ENCODE data around the gene EWSR1. TPM values are rescaled to one million over a fixed set of nuclear protein-coding genes. Genes with fewer than 3 reads are reported as not detected.
"Not testable (repeated sequence)": the region's sequence is repeated elsewhere in the genome, so short reads cannot be mapped to it uniquely, and the experiment has no call there.

The EWSR1 gene
- total RNA-seq, 2 experiments from 2014 or later: 274 to 303 TPM

DNA sequence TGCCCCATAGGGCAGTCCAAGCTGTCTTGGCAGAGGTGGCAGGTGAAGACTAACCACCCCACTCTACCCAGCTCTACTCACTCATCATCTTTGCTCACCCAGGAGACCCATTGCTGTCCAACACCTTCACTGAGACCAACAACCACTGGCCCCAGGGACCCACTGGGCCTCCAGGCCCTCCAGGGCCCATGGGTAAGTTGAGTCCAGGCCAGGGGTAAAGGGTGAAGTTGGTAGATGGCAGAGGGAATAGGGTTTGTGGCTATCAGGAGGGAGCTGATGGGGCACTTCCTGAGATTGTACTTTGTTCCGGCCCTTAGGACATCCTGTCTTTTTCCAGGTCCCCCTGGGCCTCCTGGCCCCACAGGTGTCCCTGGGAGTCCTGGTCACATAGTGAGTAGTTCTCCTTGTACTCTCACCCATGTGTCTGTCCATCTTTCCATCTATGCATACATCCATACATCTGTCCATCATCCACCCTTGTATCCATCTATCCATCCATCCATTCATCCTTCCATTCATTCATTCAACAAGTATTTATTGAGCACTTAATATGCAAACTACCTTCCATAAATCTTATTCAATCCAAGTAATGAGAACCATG, 34.7 kb upstream of the EWSR1 start:
- H3K9me3 Mint-ChIP-seq: peaks cover 4% of the 10 kb centered on the region
- no peak overlapping the region for H3K27ac Mint-ChIP-seq
- CTCF ChIA-PET: no interaction called here
- no peaks in the 10 kb centered on the region for H3K27me3 Mint-ChIP-seq (ENCODE audit: low read depth)
- no peak for DNase-seq
- H3K36me3 Mint-ChIP-seq (ENCODE audit: low read depth): no peaks in the 10 kb centered on the region
- intact Hi-C loops (cut with micrococcal nuclease): no loop called here
- no peaks in the 10 kb centered on the region for H3K4me1 Mint-ChIP-seq (ENCODE audit: low read depth)
- H3K4me3 Mint-ChIP-seq: no peak overlapping the region

DNA sequence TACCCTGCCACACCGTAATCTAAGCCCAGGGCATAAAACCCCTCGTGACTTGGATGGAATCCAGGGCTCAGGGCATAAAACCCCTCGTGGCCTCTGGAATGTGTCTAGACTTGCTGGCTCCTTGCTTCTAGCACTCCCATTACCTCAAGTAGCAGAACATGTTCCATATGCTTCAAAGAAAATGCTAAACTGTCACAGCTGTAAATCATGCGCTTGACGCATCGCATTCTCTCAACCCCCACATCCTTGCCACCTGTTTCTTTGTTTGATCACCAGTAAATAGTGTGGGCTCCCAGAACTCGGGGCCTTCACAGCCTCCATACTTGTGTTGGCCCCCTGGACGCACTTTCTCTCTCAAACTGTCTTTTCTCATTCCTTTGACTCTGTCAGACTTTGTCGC, 27.6 kb upstream of the EWSR1 start:
- H3K4me1 Mint-ChIP-seq (ENCODE audit: low read depth); H3K36me3 Mint-ChIP-seq (ENCODE audit: low read depth); H3K27me3 Mint-ChIP-seq (ENCODE audit: low read depth); DNase-seq; CTCF ChIA-PET; H3K4me3 Mint-ChIP-seq; H3K27ac Mint-ChIP-seq; intact Hi-C loops (cut with micrococcal nuclease): not testable (repeated sequence)
- H3K9me3 Mint-ChIP-seq: peaks cover 12% of the 10 kb centered on the region

DNA sequence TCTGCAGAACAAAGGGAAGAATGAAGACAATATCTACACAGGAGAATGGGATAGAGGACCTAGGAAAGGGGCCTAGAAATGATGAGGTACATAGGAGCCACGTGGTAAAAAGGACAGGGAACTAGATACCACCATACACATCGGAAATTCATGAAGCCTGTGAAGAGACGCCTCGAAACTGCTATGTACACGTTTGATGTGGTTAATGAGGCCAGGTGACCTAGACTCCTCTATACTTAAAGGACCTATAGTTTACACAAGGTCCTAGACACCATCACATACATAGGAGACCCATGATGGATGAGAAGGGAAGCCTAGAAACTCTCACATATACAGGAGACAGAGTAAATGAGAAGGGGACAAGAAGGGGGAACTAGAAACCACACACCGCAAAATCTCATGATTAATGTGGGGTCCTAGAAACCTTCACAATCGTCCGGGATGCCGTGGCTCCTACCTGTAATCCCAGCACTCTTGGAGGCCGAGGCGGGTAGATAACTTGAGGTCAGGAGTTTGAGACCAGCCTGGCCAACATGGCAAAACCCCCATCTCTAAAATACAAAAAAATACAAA, 24.1 kb upstream of the EWSR1 start:
- Mint-ChIP-seq H3K4me3 (no peak overlapping the region), H3K4me1 (ENCODE audit: low read depth) (peaks cover 2% of the 10 kb centered on the region), H3K27me3 (ENCODE audit: low read depth) (peaks cover 5% of the 10 kb centered on the region), H3K36me3 (ENCODE audit: low read depth) (peaks cover 1% of the 10 kb centered on the region), H3K9me3 (peaks cover 12% of the 10 kb centered on the region), H3K27ac (no peak overlapping the region)
- DNase-seq: no peak
- intact Hi-C loops (cut with micrococcal nuclease): loop anchor here (2.0 kb wide), 2 partner anchors 89 to 389 kb away; no protein-coding TSS in a partner anchor
- CTCF ChIA-PET: interaction anchor here (1.3 to 2.2 kb wide), 2 partner anchors 60 to 90 kb away, joined by 3 to 12 read pairs; no protein-coding TSS in a partner anchor

DNA sequence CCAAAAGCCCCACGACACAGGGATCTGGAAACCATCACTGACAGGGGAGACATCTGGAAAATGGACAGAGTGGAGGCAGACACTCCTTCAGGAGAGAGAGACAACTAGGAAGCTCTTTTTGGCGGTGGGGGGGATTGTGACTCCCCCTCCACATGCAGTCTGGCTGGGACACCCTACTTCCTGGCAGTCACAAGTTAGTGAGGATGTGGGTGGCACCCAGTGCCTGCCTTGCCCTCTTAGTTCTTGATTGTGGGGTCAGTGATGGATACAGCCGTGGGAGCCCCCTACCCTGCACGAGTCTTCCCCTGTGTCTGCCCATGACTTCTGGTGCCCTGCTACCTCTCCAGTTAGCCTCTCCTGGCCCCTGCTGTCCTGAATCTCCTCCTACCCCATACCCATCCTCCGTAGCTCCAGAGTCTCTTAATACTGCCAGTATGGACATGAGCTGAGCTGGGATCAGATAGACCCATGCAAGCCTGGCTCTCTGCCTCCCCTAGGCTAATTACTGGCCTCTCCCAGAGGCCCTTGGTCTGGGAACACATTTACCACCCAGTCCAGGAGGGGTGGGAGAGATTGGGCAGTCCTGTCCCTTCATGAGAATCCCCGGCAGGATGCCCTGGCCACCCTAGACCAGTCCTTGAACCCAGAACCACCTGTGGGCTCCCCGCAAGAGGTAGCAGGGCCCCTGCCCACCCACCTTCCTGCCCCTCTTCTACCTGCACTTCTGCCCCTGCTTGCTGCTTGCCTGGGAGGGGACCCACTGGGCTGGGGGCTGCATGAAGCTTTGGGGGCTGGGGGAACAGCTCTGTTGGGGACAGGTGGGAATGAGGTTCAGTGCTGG, 23.1 kb upstream of the EWSR1 start:
- CTCF ChIA-PET: interaction anchor here (0.6 to 2.2 kb wide), 32 partner anchors 9 to 644 kb away, joined by 3 to 13 read pairs (median 4); partner anchors contain the start of gene EMID1
- H3K36me3 Mint-ChIP-seq (ENCODE audit: low read depth): peaks cover 1% of the 10 kb centered on the region

DNA sequence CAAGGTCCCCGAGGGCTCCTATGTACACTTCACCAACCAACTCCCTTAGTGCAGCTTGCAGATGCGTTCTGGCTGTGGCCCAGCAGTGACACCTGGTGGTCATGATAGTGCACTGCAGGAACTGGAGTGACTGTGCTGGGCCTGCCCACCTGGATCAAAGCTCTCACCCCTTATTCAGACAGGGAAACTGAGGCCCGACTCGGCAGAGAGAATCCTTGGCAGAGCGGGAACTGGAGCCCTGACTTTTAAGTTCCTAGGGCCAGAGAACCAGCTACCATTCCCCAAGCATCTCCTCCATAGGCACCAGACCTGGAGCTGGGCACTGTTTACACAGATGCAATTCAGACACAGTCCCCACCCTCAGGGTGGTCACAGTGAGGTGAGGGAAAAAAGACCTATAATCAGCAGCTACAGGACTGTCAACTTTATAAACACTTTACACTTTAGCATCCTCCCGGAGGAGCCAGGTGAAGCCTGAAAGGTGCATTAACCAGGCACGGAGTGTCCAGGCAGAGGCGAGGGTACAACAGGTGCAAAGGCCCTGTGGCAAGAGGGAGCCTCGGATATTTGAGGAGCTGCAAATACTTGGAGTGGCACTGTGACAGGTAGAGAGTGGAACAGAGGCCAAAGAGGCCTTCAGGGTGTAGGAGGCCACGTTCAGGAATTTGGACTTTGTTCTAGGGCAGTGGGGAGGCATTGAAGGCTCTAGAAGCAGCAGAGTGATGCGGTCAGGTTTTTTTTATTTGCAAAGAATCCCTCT, 22.3 kb upstream of the EWSR1 start:
- CTCF ChIA-PET: interaction anchor here (0.5 to 2.2 kb wide), 37 partner anchors 9 to 1318 kb away, joined by 3 to 13 read pairs (median 3); partner anchors contain the start of gene EMID1
- intact Hi-C loops (cut with micrococcal nuclease): loop anchor here (1.0 to 5.0 kb wide), 6 partner anchors 44 to 646 kb away; no protein-coding TSS in a partner anchor
- peak; percentile 80 for DNase-seq
- H3K4me3 Mint-ChIP-seq: no peak overlapping the region
- H3K9me3 Mint-ChIP-seq: peaks cover 3% of the 10 kb centered on the region
- H3K36me3 Mint-ChIP-seq (ENCODE audit: low read depth): no peaks in the 10 kb centered on the region
- no peak overlapping the region for H3K27ac Mint-ChIP-seq
- H3K4me1 Mint-ChIP-seq (ENCODE audit: low read depth): peaks cover 2% of the 10 kb centered on the region
- peaks cover 5% of the 10 kb centered on the region for H3K27me3 Mint-ChIP-seq (ENCODE audit: low read depth)

More for the DNA sequence above, 23.1 kb upstream of the EWSR1 start:
- peaks cover 7% of the 10 kb centered on the region for H3K9me3 Mint-ChIP-seq
- H3K4me3 Mint-ChIP-seq: no peak overlapping the region
- DNase-seq: no peak
- H3K4me1 Mint-ChIP-seq (ENCODE audit: low read depth): peaks cover 2% of the 10 kb centered on the region
- H3K27me3 Mint-ChIP-seq (ENCODE audit: low read depth): peaks cover 5% of the 10 kb centered on the region
- intact Hi-C loops (cut with micrococcal nuclease): loop anchor here (1.0 to 5.0 kb wide), 6 partner anchors 43 to 645 kb away; no protein-coding TSS in a partner anchor
- no peak overlapping the region for H3K27ac Mint-ChIP-seq

DNA sequence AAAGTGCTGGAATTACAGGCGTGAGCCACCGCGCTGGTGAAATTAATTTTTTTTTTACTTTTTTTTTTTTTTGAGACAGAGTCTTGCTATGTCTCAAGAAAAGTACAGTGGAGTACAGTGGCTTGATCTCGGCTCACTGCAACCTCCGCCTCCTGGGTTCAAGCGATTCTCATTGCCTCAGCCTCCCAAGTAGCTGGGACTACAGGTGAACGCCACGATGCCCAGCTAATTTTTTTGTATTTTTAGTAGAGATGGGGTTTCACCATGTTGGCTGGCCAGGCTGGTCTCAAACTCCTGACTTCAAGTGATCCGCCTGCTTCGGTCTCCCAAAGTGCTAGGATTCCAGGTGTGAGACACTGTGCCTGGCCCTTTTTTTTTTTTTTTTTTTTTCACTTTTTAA, 20.2 kb upstream of the EWSR1 start:
- H3K4me3 Mint-ChIP-seq; DNase-seq; H3K9me3 Mint-ChIP-seq; H3K27ac Mint-ChIP-seq; H3K4me1 Mint-ChIP-seq (ENCODE audit: low read depth); H3K36me3 Mint-ChIP-seq (ENCODE audit: low read depth); H3K27me3 Mint-ChIP-seq (ENCODE audit: low read depth): not testable (repeated sequence)
- intact Hi-C loops (cut with micrococcal nuclease): loop anchor here (5.0 kb wide), 1 partner anchor 206 kb away; no protein-coding TSS in a partner anchor
- CTCF ChIA-PET: interaction anchor here (0.6 to 2.1 kb wide), 3 partner anchors 19 to 133 kb away, joined by 3 to 7 read pairs (median 5); no protein-coding TSS in a partner anchor

DNA sequence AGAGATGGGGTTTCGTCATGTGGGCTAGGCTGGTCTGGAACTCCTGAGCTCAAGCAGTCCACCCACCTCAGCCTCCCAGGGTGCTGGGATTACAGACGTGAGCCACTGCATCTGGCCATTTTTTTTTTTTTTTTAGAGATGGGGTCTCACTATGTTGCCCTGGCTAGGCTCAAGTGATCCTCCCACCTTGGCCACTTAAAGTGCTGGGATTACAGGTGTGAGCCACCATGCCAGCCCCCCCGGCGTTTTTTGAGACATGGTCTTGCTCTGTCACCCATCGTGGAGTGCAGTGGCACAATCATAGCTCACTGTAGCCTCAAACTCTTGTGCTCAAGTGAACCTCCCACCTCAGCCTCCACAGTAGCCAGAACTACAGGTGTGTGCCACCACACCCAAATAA, 16.8 kb upstream of the EWSR1 start:
- no peaks in the 10 kb centered on the region for H3K36me3 Mint-ChIP-seq (ENCODE audit: low read depth)
- no peak overlapping the region for H3K4me3 Mint-ChIP-seq
- no peaks in the 10 kb centered on the region for H3K9me3 Mint-ChIP-seq
- H3K27ac Mint-ChIP-seq: no peak overlapping the region
- no peaks in the 10 kb centered on the region for H3K4me1 Mint-ChIP-seq (ENCODE audit: low read depth)
- peaks cover 3% of the 10 kb centered on the region for H3K27me3 Mint-ChIP-seq (ENCODE audit: low read depth)
- no peak for DNase-seq
- intact Hi-C loops (cut with micrococcal nuclease): no loop called here
- CTCF ChIA-PET: interaction anchor here (0.7 kb wide), 1 partner anchor 306 kb away, joined by 5 read pairs; no protein-coding TSS in a partner anchor

DNA sequence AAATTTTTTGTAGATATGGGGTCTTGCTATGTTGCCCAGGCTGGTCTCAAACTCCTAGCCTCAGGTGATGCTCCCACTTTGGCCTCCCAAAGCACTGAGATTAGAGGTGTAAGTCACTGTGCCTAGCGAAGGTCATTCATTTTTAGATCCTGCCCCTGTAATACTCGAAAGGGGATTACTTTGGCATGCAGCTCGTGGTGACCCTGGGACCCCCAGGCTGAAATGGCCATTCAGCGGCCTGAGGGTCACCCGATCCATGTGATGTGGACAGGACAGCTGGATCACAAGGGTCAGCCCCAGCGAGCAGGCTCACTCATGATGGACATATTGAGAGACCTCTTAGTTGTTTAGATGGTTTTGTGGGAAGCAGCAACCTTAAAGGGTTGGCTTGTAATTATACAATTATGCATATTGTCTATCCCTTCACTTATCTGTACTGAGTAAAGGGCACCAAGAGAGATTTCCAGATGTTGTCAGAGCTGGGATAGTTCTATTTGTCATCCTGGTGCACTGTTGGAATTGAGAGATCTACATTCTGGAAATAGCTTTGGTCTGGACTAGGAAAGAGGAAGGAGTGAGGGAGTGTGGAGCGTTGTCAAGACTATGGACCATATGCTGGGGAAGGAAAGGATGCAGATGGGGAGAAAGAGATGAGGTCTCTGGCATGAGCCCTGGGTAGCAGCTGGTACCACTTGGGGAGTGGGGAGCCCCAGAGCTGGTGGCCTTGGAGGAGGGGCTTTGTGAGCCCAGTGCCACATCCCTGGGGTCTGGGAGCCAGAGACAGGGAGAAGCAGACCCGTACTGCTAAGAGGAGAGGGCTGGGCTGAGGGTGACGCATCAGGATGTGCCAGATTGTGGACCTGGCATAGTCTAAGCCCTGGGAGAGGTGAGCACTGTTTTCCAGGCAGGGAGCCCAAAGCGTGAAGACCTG, 15.8 kb upstream of the EWSR1 start:
- H3K27ac Mint-ChIP-seq: no peak overlapping the region

DNA sequence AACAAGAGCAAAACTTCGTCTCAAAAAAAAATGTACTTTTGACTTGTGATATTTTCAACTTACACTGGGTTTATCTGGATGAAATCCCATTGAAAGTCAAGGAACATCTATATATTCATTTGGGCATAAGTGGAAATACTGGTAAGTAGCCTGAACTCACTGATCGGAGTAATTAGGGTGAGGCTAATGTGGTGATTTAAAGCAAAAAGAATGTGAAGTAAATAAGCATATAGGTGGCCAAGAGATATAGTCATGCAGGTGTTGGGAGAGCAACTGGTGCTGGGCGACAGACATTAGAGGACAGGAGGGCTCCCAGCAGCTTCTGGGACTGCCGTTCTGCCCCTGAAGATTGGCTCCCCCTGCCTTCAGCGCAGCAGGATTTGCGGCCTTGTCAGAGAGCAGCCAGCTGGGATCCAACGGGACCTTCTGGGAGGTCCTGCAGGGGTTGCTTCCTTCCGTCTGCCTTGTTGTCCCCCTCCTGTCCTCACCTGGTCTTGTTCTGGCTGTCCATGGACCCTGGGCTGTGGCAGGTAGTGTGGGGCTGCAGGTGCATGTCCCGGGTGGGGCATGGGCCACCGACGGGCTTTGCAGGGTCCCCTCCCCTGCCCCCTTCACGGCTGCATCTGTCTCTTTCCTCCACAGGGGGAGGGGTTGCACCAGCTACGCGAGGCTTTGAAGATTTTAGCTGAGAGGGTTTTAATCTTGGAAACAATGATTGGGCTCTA, 14.3 kb upstream of the EWSR1 start:
- Mint-ChIP-seq H3K27ac (no peak overlapping the region), H3K4me3 (no peak overlapping the region), H3K9me3 (no peaks in the 10 kb centered on the region), H3K4me1 (ENCODE audit: low read depth) (no peaks in the 10 kb centered on the region), H3K36me3 (ENCODE audit: low read depth) (no peaks in the 10 kb centered on the region), H3K27me3 (ENCODE audit: low read depth) (peaks cover 3% of the 10 kb centered on the region)
- CTCF ChIA-PET: interaction anchor here (2.0 kb wide), 1 partner anchor 8 kb away, joined by 8 read pairs; no protein-coding TSS in a partner anchor
- DNase-seq: no peak
- intact Hi-C loops (cut with micrococcal nuclease): no loop called here

More for the DNA sequence above, 15.8 kb upstream of the EWSR1 start:
- DNase-seq: no peak
- Mint-ChIP-seq H3K27me3 (ENCODE audit: low read depth) (peaks cover 3% of the 10 kb centered on the region), H3K4me3 (no peak overlapping the region), H3K36me3 (ENCODE audit: low read depth) (no peaks in the 10 kb centered on the region), H3K4me1 (ENCODE audit: low read depth) (no peaks in the 10 kb centered on the region), H3K9me3 (no peaks in the 10 kb centered on the region)
- intact Hi-C loops (cut with micrococcal nuclease): no loop called here
- CTCF ChIA-PET: interaction anchor here (0.7 kb wide), 1 partner anchor 307 kb away, joined by 5 read pairs; no protein-coding TSS in a partner anchor

DNA sequence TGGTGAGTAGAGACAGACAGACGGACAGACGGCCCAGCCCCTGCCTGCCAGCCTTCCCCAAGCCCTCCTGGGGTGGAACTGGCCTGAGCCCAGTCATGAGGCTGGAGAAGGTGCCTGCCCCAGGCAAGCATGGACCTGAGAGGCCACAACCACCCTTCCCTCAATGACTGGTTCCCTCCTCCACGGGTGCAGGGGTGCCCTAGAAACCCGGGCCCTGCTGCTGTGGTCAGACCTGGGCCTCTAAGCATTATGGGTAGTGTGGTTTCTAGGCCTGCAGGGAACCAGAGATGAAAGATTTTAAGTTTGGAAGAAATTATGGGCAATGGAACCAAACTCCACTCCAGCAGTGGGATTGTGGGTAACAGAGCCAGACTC, 13.8 kb upstream of the EWSR1 start:
- H3K4me1 Mint-ChIP-seq (ENCODE audit: low read depth): no peaks in the 10 kb centered on the region
- peaks cover 3% of the 10 kb centered on the region for H3K27me3 Mint-ChIP-seq (ENCODE audit: low read depth)
- H3K36me3 Mint-ChIP-seq (ENCODE audit: low read depth): no peaks in the 10 kb centered on the region
- CTCF ChIA-PET: interaction anchor here (2.0 kb wide), 1 partner anchor 9 kb away, joined by 8 read pairs; no protein-coding TSS in a partner anchor
- DNase-seq: no peak
- no peak overlapping the region for H3K4me3 Mint-ChIP-seq
- no peak overlapping the region for H3K27ac Mint-ChIP-seq
- no peaks in the 10 kb centered on the region for H3K9me3 Mint-ChIP-seq
- intact Hi-C loops (cut with micrococcal nuclease): no loop called here

All from activated naive CD4-positive, alpha-beta T cell treated with anti-CD3 and anti-CD28 coated beads for 36 hours (primary cell).